NCI-H187 (cell line): Measurements from ENCODE around the gene ADAMTSL2.
A peak's percentile ranks its signal among the peaks of the same experiment; 100 is the strongest.

Experiments
- DNase-seq, 2 experiments: peaks; one replicate each; lab custom pipeline; 2025; lab: John Stamatoyannopoulos, UW

The ADAMTSL2 gene

DNA sequence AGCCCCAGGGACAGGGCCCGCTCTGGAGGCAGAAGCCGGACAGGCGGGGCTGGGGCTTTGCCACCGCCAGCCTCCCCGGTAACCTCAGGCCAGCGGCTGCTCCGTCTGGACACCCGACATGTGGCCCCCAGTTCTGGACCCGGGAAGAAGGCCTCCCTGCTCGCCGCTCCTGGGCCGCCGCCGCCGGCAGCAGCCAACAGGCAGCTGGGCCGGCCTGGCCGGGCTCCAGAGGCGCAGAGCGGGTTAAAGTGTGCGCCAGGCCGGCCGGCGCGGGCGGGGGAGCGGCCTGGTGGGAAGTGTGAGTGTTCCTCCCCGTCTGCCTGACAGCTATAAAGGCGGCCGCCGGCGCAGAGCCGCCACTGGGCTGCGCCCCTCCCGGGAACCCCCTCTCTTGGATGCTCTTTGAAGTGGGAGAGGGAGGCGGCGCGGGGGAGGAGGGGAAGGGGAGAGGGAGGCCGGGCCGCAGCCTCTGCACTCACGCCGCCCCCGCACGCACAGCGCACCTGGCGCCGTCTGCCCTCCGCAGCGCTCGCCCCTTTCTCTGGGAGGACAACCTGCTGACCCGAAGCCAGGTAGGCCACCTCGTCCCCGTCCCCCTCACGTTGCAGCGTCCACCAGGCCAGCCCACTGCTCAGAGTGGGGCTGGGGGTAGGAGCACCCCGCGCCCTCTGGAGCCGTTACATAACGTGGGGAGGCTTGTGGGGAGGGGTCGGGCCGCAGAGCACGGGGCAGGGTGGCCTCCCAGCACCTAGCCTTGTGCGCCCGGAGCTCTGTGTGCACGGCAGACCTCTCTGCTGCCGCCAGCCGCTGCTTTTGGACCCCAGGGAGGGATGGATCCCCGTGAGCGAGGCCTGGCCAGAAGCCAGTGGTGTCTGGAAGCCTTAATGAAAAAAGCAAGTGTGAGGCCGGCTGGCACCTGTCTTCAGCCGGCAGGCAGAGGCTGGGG, at the start of gene ADAMTSL2:
ADAMTSL2 (plus strand) TSS at position 359 of the 946 bp plus-strand sequence. CDS start 2,009 bp downstream, outside the sequence.
- DNase-seq = peak in 1 of 2 experiments; percentile 51

DNA sequence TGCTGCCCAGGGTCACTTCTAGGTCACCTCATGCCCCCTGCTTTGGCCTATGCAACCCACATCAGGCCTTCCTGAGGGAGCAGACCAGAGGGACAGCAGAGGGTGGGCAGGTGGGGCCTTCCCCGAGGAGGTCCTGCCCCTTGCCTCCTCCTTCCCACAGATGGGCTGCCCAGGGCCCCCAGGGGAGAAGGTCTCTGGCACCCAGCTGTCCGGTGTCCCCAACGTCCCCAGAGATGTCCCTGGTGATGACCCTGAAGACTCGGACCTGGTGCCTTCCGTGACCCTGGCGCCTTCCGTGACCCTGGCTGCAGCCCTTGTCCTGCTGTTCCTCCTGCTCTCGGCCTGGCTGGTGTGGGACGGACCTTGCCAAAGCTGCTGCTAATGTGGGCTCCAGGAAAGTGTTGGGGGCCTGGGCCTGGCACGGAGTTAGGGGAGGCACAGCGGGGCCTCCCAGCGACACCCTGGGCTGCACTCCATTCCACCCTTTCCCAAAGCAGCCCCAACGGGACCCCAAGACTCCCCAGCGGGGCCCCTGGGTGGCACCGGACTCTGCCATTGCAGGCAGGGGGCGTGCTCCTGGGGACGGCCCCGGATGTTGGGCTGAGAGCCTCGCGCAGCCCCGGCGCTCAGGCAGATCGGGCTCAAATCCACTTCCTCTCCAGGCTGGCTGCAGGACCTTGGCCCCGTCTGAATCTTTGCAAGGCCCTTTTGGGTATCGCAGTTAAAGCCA, 48.8 kb upstream of the ADAMTSL2 start:
- DNase-seq = no peak

DNA sequence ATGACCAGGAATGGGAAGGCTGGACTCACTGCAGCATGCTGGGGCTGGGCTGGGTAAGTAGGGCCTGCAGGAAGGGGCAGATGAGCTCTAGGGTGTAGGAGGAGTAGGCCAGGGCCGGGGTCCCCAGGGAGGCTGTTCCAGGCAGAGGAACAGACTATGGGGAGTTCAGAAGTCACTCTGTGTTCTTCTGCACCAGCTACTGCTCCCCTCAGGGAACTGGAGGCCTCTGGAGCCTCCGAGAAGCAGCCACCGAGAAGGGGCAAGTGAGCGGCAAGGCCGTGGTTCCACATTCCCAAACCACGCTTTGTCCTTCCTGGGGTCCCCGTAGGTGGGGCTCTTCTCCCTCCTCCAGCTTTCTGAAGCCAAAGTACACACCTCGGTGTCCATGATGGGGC, 47.2 kb upstream of the ADAMTSL2 start:
- no peak for DNase-seq

DNA sequence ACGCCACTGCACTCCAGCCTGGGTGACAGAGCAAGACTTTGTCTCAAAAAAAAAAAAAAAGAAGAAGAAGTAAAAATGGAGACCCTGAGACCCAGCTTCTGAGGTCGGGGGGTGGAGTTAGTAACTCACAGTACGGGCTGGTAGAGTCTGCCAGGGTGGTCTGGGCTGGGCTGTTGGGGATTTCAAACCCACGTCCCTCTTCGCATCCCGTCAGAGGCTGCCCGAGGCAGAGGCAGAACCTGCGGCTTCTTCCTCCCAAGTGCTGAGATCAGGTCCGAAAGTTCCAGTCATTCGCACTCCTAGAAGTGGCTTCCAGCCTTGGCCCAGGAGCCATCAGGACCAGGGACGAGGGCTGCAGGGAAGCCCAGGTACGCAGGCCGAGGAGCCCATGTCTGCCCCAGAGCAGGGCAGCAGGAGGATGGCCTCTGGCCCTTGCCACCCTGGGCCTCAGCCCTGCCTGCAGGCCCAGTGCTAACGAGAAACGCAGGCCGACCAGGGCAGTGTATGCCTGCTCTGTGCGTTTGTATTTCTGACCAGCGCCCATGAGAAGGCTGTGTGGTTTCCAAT, 45.7 kb upstream of the ADAMTSL2 start:
- no peak for DNase-seq

DNA sequence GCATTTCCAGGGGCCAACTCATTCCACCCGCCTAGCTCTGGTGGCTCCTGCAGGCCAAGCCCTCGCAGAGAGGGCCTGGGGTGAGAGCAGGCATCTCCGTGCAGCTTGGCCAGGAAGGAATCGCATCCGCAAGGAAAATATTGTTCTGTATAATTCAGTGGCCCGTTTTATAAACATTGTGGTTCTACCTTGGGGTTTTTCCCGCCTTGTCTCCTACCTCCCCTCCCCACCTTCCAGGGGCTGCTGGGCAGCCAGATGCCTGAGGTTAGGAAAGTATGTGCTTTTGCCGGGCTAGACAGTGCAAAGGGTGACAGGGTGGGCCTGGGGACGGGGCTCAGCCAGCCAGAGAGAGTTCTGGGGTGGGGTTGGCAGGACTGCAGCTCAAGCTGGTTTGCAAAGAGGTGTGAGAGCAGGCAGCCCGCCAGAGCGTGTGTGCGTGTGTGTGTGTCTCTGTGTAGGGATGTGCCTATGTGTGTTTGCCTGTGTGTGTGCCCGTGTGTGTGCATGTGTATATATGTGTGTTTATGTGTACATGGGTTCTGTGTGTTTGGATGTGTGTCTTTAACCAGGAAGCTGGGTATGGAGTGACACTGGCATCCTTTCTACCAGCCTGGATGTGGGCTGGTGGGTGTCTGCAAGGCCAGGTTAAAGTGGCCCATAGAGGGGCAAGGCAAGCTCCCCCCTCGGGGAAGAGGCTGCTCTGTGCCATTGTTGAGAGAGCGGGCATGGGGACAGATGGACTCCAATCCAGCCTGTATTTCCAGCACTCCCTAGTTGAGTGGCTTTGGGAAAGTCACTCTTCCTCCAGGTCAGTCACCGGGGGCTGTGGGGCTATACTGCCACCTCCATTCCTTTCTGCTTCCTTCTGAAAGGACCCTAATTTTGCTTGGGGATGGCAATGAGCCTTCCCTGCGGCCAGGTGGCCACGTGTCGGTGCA, 45.0 kb upstream of the ADAMTSL2 start:
- no peak for DNase-seq

DNA sequence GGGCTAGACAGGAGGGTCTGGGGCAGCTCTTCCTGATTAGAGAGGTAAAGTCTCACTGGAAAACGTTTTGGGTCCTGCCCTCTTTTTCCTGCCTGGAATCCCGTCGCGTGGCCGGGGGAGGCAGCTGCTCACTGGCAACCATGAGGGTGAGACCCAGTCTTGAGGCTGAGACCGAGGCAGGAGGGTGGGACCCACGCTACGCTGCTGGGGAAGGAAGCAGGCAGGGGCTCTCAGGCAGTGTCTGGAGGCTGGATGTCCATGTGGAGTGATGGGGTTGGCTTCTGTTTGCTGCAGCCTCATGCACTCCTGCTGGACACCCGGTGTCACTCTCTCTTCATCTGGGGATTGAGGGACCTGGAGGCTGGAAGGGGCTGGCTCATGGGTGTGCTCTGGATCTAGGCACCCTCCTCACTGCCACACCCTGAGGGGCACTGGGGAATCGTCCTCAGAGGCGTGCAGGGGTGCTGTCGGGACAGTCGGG, 44.3 kb upstream of the ADAMTSL2 start:
- DNase-seq = no peak

DNA sequence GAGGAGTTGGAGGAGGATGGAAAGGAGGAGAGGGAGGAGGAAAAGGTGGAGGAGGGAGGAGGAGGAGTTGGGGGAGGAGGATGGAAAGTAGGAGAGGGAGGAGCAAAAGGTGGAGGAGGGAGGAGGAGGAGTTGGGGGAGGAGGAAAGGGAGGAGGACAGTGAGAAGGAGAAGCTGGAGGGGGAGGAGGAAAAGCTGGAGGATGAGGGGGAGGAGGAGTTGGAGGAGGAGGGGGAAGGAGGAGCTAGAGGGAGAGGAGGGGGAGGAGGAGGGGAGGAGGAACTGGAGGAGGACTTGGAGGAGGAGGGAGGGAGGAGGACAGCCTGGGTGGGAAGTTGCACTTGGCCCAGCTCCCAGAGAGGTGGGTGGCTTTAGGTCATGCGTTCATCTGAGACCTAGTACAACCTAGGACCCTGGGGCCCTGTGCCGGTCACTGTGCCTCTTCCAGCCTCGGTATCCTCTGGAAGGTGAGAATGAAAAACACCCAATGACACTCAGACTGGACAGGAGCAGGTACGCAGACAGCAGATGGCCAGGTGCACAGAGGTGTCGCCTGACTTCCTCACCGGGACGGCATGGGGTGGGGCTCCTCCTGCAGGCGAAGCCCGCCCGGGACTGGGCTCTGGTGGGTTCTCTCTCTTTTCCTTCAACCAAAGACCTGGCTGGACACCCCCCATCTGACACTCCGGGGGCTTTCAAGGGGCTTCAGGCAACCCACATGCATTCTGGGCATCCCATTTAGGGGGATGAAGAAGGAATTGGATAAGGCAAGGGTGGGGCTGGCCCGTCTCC, 43.4 kb upstream of the ADAMTSL2 start:
- DNase-seq = no peak

DNA sequence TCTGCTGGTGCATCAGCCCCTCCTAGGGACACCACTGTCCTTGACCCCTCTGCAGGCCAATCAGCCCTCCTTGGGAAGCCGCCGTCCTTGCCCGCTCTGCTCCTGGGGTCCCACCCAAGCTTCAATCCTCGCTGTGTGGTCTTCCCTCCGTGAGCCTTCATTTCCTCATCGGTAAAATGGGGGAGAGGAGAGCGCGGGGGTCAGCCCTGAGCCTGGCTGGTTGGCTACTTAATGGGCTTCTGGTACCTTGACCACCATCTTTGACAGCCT, 42.9 kb upstream of the ADAMTSL2 start:
- DNase-seq = no peak

DNA sequence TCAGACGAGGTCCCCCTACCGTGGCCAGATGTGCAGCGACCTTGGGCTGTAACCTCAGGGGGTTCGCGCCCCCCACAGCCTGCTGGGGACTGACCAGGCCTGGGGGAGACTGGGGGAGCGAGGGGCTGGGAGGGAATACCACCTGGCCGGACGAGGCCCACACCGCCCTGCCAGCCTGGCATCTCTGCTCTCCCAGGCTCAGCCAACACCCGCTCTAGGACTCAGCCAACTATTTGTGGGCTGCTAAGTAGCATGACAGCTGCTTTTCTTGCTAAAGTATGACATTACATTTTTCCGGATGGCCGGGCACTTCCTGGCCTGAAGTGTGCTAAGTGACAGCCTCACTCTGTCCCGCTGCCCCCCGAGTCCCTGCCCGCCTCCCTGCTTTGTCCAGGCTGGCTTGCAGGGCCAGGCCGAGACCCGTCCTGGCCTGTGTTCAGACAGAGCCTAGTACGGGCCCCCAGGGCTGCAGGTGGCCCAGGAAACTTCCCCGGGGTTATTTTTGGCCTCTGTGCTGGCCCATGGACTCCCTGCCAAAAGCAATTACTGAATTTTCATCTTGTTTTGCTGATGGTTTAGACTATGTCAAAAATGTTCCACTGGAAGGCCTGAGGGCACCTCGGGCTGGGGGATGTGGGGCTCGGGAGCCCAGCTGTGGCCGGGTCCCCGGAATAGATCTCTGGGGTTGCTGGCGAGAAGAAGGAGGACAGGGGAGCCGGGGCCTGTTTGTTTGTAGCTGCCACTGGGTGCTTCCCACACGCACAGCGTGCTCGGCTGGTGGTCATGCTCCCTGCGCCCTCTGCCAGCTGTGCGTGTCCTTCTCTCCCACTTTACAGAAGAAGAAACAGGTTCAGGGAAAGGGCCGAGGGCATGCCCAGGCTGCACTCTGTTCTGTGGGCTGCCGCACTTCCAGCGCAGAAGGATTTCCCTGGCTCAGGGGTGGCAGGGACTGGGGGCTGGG, 42.2 kb upstream of the ADAMTSL2 start:
- no peak for DNase-seq

DNA sequence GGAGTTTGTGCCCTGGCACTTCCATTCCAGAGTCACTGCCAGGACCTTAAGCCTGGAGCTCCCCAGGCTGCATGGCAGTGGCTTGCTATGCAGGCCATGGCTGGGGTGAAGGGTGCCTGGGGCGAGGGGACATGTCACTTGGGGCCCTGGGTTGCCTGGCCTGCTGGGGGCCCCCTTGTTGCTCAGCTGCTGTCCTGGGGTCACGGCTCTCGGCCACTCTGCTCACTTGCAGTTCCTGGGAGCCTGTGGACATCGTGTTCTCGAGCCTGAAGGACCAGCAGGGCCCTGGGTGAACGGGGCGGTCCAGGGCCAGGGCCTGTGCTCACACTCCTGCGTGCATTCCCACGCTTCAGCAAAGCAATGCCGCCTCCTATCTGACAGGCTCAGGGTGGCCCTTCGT, 41.1 kb upstream of the ADAMTSL2 start:
- DNase-seq = no peak

DNA sequence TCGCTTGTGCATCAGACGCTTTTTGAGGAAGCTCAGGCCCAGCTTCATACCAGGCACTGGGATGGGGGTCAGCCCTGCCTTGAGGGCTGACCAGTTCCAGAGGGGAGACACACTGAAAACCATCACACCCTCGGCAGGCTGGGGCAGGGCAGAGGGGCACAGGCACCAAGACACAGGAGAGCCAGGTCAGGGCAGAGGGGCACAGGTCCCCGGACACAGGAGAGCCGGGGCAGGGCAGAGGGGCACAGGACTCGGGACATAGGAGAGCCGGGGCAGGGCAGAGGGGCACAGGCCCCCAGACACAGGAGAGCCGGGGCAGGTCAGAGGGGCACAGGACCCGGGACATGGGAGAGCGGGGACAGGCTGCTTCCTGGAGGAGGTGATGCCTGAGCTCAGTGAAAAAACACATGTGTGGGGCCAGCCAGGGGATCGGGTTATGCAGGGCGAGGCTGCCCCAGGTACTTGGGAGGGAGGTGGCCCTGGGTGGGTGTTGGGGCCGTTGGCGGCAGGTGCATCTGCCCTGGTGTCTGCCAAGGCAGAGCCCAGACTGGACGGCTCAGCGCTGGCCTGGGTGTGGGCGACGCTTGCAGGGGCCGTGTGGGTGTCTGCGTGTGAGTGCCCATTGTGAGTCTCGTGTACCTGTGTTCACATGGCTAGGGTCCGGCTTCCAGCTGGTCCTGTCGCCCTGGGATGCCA, 40.5 kb upstream of the ADAMTSL2 start:
- DNase-seq = no peak

DNA sequence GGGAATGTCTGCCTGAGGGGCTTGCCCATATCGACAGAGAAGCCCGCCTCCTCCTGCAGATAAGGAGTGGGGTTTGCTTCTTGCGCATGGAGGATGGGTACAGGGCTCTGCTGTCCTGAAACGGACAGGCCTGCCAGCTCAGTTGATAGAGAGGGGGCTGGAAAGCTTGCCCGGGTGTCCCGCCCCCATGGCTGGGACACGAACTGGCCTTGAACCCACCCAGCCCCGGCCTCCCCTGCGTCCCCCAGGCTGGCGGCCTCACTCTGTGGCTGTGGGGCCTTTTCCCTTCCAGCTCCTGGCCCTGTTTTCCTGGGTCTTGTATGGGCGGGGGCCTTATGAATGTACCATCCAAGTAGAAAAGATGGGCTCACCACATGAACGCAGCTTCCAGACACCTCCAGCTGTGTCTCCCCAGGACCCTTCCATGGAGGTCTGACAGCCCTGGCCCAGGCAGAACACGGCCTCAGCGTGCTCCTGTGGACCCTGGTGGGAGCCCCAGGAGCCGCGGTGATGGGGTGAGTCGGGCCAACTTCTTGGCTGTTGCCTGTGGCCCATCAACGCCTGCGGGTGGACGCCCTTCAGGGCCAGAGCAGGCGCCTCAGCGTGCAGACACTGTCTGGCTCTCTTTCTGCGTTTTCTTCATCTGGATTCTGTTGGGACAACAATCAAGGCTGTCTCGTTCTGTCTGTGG, 39.7 kb upstream of the ADAMTSL2 start:
- no peak for DNase-seq

DNA sequence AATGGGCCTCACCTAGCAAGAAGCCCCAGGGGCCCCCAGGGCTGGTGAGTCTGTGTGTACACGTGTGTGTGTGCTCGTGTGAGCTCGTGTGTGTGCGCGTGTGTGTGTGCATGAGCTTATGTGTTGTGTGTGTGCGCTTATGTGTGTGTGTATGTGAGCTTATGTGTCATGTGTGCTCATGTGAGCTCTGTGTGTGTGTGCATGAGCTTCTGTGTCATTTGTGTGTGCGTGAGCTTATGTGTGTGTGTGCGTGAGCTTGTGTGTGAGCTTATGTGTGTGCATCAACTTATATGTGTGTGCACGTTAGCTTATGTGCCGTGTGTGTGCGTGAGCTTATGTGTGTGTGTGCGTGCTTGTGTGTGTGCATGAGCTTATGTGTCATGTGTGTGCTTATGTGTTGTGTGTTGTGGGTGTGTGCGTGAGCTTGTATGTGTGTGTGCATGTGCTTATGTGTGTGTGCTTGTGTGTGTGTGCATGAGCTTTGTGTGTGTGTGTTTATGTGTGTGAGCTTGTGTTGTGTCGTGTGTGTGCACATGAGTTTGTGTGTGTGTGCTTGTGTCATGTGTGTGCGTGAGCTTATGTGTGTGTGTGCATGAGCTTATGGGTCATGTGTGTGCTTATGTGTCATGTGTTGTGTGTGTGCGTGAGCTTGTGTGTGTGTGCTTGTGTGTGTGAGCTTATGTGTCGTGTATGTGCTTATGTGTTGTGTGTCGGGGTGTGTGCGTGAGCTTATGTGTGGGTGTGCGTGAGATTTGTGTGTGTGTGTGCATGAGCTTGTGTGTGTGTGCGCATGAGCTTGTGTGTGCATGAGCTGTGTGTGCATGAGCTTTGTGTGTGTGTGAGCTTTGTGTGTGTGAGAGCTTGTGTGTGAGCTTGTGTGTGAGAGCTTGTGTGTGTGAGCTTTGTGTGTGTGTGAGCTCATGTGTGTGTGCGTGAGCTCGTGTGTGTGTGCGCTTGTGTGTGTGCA, 38.9 kb upstream of the ADAMTSL2 start:
- DNase-seq = no peak

DNA sequence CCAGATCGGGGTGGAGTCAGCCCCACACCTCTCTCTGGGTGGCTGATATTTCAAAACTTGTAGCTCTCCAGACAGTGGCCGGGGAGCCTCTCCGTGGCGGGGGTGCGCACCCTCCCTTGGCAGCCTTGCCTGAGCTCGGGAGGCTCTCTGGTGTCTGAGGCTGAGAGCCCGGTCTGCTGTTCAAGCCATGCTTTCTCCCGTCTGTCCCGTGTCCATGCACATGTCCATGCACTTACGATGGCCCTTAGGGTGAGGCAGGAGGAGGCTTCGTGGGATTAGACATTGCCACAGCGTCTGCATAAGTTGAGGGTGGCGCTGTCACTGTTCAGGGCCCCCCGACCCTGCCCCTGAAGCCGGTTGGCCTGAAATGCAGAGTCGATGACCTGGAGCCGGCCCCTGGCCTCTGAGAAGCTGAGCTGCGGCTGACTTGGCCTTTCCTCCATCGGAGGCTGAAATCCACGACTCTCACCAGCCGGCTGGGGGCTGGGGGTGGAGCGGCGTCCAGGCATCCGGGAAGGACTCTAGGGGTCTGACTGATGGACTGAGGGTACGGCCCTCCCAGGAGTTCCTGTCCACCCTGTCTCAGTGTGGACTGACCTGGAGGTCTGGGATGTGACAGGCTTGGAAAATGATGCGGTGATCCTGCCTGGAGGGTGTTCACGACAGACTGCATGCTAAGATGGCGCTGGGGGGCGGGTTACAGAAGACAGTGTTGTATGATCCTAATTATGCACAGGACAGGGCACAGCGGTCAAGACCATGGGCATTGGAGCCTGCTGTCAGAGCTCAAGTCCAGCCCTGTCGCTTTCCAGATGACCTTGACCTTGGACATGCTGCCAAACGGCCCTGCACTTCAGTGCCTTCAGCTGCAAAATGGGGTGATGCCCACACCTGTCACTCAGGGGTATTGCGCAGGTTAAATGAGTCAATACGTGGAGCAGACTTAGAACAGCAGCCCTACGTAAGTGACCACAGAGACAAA, 37.4 kb upstream of the ADAMTSL2 start:
- DNase-seq = no peak

DNA sequence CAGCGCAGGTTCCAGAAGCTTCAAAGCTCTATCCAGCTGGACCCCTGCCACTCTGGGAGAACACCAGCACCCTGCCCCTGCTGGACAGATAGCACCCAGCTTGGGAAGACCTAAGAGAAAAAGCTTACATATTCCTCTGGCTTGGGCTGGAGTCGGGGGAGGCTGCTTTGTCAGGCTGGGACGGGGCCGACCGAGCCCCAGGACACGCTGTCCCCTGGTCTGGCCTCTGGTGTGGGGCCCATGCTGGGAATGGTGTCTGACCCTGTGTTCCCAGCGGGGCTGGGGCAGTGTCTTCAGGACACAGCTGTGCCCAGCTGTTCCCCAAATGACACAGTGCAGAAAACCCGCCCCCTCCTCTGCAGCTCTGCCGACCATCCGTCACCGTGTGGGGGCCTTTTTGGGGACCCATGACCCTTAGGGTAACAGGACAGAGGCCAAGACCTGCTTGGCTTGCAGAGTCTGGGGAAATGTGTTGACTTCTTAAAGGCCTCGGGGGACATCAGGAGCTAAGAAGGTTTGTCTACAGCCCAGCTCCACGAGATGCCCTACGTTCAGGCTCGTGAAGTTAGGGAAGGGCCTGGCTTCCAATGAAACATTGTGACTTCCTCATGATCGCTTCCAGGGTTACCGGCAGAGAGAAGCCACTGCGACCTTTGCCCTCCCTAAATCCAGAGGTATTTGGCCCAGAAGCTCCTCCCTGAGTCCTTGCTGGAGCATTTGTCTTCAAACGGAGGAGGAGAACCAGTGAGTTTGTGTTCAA, 35.2 kb upstream of the ADAMTSL2 start:
- DNase-seq = no peak
